Esophagus muscularis mucosa (tissue), 4 donors: Measurements from ENCODE around the gene LCP2.

Experiments
- CTCF ChIP-seq, 3 experiments: fragments of 200-600 bp in 2 of 3; fragments of 450-650 bp in 1 of 3; sonication (generic) in 2 of 3; IDR thresholded peaks; one replicate each; pipeline ENCODE4 v1.5.1; 2017 to 2019; ENCODE audit warnings: antibody characterized with exemption in 3 of 3, mild to moderate bottlenecking in 2 of 3, moderate library complexity in 1 of 3
- EP300 ChIP-seq: sonication (generic); formaldehyde crosslinking; IDR thresholded peaks from one replicate; pipeline ENCODE4 v1.6.1; 2017; ENCODE audit warnings: antibody characterized with exemption
- POLR2A ChIP-seq: fragments of 450-650 bp; IDR thresholded peaks from one replicate; pipeline ENCODE4 v1.6.1; 2017; ENCODE audit warnings: antibody characterized with exemption, moderate library complexity, mild to moderate bottlenecking, low read depth
- POLR2AphosphoS5 ChIP-seq, 2 donors: sonication (generic); formaldehyde crosslinking; IDR thresholded peaks; one replicate each; pipeline ENCODE4 v1.6.1; 2017; ENCODE audit warnings: antibody characterized with exemption in 2 of 2

DNA sequence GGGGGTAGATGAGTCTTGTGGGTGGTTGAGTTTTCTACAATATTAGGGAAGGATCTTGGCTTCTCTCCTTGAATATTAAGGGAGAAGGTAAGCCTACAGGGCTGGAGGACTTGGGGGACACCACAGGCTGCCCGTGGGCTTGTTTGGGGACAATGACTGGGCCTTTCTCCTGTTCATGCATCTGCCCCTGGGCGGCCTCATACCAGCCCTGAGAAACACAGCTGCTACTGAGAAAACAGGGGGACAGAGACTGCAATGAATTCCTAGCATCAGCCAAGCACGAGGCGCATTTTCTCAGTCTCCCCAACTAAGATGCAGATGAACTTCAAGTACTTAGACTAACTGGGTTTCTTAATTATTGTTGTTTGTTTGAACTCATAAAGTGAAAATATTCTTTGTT lies 40.2 kb downstream of the LCP2 start:
- TF ChIP-seq CTCF (IDR thresholded peaks at IDR 0.05) (no peak), POLR2AphosphoS5 (IDR thresholded peaks at IDR 0.05) (no peak), POLR2A (no peak), EP300 (no peak)
